ENCODE measurements around the gene MTUS2. TPM values are rescaled to one million over a fixed set of nuclear protein-coding genes. Genes with fewer than 3 reads are reported as not detected.

MTUS2 gene
- total RNA-seq, 6 donors from 2014 or later = 0.11 to 1.6 (median 0.20) TPM; not detected in 1

- Histone ChIP-seq H3K36me3 (no peaks in the 10 kb centered on the region), H3K4me3 (no peak overlapping the region), H3K9me3 (no peaks in the 10 kb centered on the region), H3K4me1 (no peaks in the 10 kb centered on the region), H3K27me3 (no peaks in the 10 kb centered on the region), H3K27ac (no peak overlapping the region)
- no peak for ATAC-seq (ENCODE audit: low FRiP score in 2 of 2)
- DNase-seq = no peak
- WGBS, 2 donors = 61 to 81% methylated on average over 2 of the region's 2 CpGs
- TF ChIP-seq POLR2AphosphoS5 (IDR thresholded peaks at IDR 0.05) (no peak), EP300 (IDR thresholded peaks at IDR 0.05) (no peak), POLR2A (IDR thresholded peaks at IDR 0.05) (no peak), CTCF (IDR thresholded peaks at IDR 0.05) (no peak)
Observed at GRCh38 chr13:28935104-28935503, 115.0 kb downstream of the MTUS2 start.

DNA sequence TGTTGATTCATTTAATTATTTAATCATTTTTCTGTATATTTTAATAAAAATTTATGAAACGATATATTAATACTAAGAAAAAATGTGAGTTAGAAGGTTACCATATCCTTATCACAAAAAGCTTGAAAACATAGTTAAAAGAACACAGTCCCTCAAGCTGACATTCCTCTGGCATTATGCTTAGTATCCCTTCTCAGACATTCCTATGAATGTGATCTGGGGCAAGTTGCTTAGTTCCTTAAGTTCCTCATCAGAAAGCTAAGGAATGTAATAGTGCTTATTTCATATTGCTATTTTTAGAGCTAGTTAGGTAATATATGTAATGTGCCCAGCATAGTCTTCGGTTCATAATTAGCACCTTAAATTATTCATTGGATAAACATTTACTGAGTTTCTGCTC, 122.8 kb downstream of the MTUS2 start:
- TF ChIP-seq CTCF (IDR thresholded peaks at IDR 0.05) (no peak), POLR2AphosphoS5 (IDR thresholded peaks at IDR 0.05) (no peak), EP300 (IDR thresholded peaks at IDR 0.05) (no peak), POLR2A (IDR thresholded peaks at IDR 0.05) (no peak)
- Histone ChIP-seq H3K27me3 (no peaks in the 10 kb centered on the region), H3K4me3 (no peak overlapping the region), H3K9me3 (no peaks in the 10 kb centered on the region), H3K36me3 (no peaks in the 10 kb centered on the region), H3K27ac (no peak overlapping the region), H3K4me1 (no peaks in the 10 kb centered on the region)
- 75% methylated on average over 2 of the region's 2 CpGs for WGBS, 2 donors
- no peak for ATAC-seq (ENCODE audit: low FRiP score in 2 of 2)
- DNase-seq = no peak

GRCh38 chr13:28953714-28954418, 133.7 kb downstream of the MTUS2 start:
- ATAC-seq (ENCODE audit: low FRiP score in 2 of 2) = no peak
- no peak for TF ChIP-seq EP300 (IDR thresholded peaks at IDR 0.05)
- TF ChIP-seq CTCF (IDR thresholded peaks at IDR 0.05) = no peak
- no peak for TF ChIP-seq POLR2AphosphoS5 (IDR thresholded peaks at IDR 0.05)
- TF ChIP-seq POLR2A (IDR thresholded peaks at IDR 0.05) = no peak
- H3K36me3 ChIP-seq = no peaks in the 10 kb centered on the region
- no peak for DNase-seq
- no peak overlapping the region for H3K27ac ChIP-seq
- no peak overlapping the region for H3K4me3 ChIP-seq
- H3K27me3 ChIP-seq = no peaks in the 10 kb centered on the region
- 81 to 85% methylated on average over 4 of the region's 4 CpGs for WGBS, 2 donors
- no peaks in the 10 kb centered on the region for H3K4me1 ChIP-seq
- no peaks in the 10 kb centered on the region for H3K9me3 ChIP-seq

- no peaks in the 10 kb centered on the region for H3K27me3 ChIP-seq
- no peaks in the 10 kb centered on the region for H3K4me1 ChIP-seq
- TF ChIP-seq POLR2AphosphoS5 (IDR thresholded peaks at IDR 0.05) = no peak
- TF ChIP-seq POLR2A (IDR thresholded peaks at IDR 0.05) = no peak
- TF ChIP-seq EP300 (IDR thresholded peaks at IDR 0.05) = no peak
- no peak for TF ChIP-seq CTCF (IDR thresholded peaks at IDR 0.05)
- H3K9me3 ChIP-seq = no peaks in the 10 kb centered on the region
- DNase-seq = no peak
- WGBS, 2 donors = 86 to 87% methylated on average over 5 of the region's 5 CpGs
- H3K4me3 ChIP-seq = no peak overlapping the region
- H3K27ac ChIP-seq = no peak overlapping the region
- ATAC-seq (ENCODE audit: low FRiP score in 2 of 2) = no peak
- no peaks in the 10 kb centered on the region for H3K36me3 ChIP-seq
Observed at GRCh38 chr13:28954419-28954725, 134.2 kb downstream of the MTUS2 start.

- TF ChIP-seq POLR2A (IDR thresholded peaks at IDR 0.05) = no peak
- no peak for TF ChIP-seq EP300 (IDR thresholded peaks at IDR 0.05)
- no peak for TF ChIP-seq CTCF (IDR thresholded peaks at IDR 0.05)
- no peak for TF ChIP-seq POLR2AphosphoS5 (IDR thresholded peaks at IDR 0.05)
- H3K27me3 ChIP-seq = no peaks in the 10 kb centered on the region
- no peaks in the 10 kb centered on the region for H3K9me3 ChIP-seq
- no peaks in the 10 kb centered on the region for H3K4me1 ChIP-seq
- no peak for DNase-seq
- H3K4me3 ChIP-seq = no peak overlapping the region
- no peaks in the 10 kb centered on the region for H3K36me3 ChIP-seq
- ATAC-seq (ENCODE audit: low FRiP score in 2 of 2) = no peak
- no peak overlapping the region for H3K27ac ChIP-seq
- WGBS, 2 donors = 73 to 78% methylated on average over 4 to 5 of the region's 5 CpGs
Observed at GRCh38 chr13:28954810-28955209, 134.7 kb downstream of the MTUS2 start.
